Left cardiac atrium (tissue), 4 donors: ENCODE data around the gene NTSR1. TPM values are rescaled to one million over a fixed set of nuclear protein-coding genes. Genes with fewer than 3 reads are reported as not detected.

Experiments used
- ATAC-seq, 2 donors: fragments of 200-7000 bp; cut with Tn5 transposase; one replicate each; pipeline ENCODE4 v1.9.1; 2020; ENCODE audit warnings: mild to moderate bottlenecking in 2 of 2, moderate library complexity in 2 of 2
- DNase-seq: peaks from one replicate; pipeline ENCODE4 v3.0.0-alpha.2; 2020
- intact Hi-C, 2 donors: fragments of 100-400 bp; cut with DNase I; formaldehyde crosslinking; loops; one replicate each; pipeline versions ENCODE4 v1.14.1 to v1.15.1; 2022 to 2023
- total RNA-seq, 2 donors: library from RNA; stranded (reverse); fragmentation: NEBNext Ultra II Directional; extraction: Animal tissue kit (Norgen Biotek cat#: 25700); gene quantifications; one replicate each; pipeline ENCODE4 v1.2.1, GENCODE V29; 2021
- donor health status: DM: no; HTN: yes; CAD: no.
- donor health status: DM: no; HTN: yes; CAD: no; lungs with severe emphysema.
- donor health status: DM: yes; HTN: yes; CAD: no.
- donor health status: Dilated cardiomyopathy.

Gene NTSR1
- total RNA-seq, 2 donors from 2014 or later, result not detected

DNA sequence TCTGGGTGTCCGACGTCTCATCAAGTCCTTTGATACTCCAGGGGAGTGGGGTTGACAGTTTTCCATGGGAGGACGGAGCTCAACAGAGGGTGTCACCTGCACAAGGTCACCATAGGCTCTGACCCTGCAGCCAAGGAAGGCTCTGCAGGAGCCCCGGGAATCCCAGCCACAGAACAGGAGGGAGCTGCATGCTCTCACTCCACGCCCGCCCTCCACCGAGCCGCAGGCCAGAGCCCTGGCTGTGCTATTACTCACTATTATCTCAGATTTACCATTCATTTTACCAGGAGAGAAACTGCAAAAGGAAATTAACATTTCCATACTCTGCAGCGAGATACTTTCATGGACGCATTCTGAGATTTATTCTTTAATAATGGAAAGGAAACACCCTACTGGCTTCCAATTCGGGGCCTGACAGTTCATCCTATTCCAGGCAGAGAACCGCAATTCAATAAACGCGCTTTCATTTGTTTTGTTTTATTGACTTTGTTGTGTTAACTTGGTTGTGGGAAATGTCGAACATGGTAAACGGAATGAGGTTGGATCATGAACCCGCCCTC lies 18.3 kb upstream of the NTSR1 start:
- DNase-seq (no peak), ATAC-seq (no peak)
- intact Hi-C loops, result no loop called here

DNA sequence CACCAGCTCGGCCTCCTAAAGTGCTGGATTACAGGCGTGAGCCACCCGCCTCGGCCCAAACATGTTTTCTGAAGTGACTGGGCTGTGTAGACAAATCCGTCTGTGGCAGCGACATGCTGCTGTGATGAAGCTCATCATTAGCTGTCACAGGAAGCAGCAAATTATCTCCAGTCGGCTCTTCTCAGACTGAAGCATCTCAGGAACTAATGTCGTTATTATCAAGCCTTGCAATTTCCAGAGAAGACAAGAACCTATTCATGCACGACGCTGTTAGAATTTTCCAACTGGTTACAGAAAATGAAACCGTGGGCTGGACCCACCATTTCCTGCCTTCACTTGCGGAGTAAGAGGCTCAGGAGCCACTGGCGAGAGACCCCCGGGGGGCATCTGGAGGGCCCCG lies 17.1 kb upstream of the NTSR1 start:
- ATAC-seq (no peak), DNase-seq (no peak)
- intact Hi-C loops, result no loop called here

DNA sequence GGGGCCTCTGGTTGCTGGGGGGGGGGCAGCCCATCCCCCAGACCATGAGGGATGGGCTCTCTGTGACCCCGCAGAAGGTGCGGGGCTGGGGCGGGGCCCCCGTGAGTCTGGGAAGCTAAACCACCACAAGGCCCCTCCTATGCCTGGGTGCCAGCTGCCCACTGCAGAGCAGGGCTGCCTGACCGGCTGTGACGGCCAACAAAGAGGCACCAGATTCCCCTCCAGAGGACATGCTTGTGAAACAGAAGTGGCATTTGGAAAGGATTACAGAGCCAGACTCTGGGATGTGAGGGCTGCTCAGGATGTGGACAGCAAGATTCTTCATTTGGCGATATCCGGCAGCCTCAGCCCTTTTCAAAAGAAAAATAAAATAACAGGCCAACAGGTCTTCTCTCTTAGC lies 16.5 kb upstream of the NTSR1 start:
- DNase-seq (no peak), ATAC-seq (no peak)
- intact Hi-C loops, result no loop called here

DNA sequence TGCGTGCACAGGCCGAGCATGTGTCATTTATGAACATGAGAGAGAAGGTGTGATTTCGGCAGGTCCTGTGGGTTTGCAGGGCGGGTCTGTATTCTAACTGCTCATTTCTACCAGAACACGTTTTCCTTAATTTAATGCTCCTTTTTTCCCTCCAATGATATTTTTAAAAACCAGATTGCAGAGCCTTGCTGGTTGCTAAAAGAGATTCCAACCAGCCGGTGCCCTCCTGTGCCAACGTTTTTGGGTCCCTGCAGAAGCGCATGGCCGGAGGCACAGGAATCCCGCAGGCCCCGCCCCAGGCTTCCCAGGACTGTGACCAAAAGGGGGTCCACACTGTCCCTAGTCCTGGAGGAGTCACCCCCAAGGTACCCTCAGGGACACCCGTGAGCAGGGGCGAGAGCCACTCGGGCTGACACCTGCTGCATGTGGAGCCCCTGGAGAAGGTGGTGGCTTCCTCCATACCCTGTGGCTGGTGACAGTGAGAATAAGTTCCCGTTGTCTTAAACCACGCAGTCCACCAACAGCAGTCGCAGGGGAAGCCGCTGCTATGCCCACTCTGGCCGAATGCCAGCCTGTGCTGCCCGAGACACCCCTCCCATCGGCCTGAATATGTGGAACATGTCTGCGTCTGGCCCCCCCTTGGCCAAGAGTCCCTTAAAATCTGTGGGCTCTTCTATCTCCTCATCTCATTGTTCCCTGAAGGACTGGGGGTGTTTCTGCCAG lies 15.7 kb upstream of the NTSR1 start:
- no peak for ATAC-seq
- intact Hi-C loops, result no loop called here
- no peak for DNase-seq

GRCh38 chr20:62693524-62693922 lies 15.1 kb upstream of the NTSR1 start:
- DNase-seq, result no peak
- intact Hi-C loops, result no loop called here
- no peak for ATAC-seq

DNA sequence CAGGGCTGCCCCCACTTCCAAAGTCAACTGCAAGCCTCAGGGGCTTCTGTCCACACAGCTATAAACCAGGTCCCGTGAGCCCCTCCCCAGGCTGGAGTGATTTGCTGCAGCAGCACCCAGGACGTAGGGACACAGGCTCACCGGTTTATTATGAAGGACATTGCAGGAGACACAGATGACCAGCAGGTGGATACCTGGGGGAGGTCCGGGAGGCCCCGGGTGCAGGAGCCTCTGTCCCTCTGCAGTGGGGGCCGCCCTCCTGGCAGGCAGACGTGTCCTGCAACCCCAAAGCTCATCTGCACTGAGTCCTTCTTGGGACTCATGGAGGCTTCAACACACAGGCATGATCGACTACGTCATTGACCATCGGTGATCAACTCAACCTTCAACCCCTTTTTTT lies 14.5 kb upstream of the NTSR1 start:
- intact Hi-C loops, result no loop called here
- no peak for ATAC-seq
- no peak for DNase-seq

- ATAC-seq (no peak), DNase-seq (no peak)
- intact Hi-C loops, result no loop called here
These were observed 13.8 kb upstream of the NTSR1 start for GRCh38 chr20:62694868-62695267.

- intact Hi-C loops, result no loop called here
- ATAC-seq (no peak), DNase-seq (no peak)
These were observed 12.9 kb upstream of the NTSR1 start for GRCh38 chr20:62695448-62696414.

DNA sequence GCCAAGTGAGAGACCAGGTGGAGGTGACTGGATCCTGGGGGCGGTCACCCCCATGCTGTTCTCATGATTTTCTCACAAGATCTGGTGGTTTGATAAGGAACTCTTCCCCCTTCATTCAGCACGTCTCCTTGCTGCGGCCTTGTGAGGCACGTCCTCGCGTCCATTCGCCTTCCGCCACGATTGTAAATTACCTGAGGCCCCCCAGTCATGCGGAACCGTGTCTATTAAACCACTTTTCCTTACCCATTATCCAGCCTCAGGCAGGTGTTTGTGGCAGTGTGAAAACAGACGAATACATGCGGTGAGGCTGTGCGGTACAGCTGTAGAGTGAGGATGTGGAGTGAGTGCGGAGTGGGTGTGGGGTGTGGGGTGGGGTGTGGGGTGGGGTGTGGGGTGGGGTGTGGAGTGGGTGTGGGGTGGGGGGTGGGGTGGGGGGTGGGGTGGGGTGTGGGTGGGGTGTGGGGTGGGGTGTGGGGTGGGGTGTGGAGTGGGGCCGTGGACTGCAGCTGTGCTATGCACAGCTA lies 12.1 kb upstream of the NTSR1 start:
- DNase-seq, result no peak
- intact Hi-C loops, result no loop called here
- no peak for ATAC-seq

- ATAC-seq (no peak), DNase-seq (no peak)
- intact Hi-C loops, result no loop called here
These were observed 11.6 kb upstream of the NTSR1 start for GRCh38 chr20:62696989-62697388.

GRCh38 chr20:62697468-62697912 lies 11.1 kb upstream of the NTSR1 start:
- DNase-seq (no peak), ATAC-seq (no peak)
- intact Hi-C loops, result no loop called here

- no peak for DNase-seq
- intact Hi-C loops, result no loop called here
- no peak for ATAC-seq
These were observed 10.4 kb upstream of the NTSR1 start for GRCh38 chr20:62698231-62698630.

DNA sequence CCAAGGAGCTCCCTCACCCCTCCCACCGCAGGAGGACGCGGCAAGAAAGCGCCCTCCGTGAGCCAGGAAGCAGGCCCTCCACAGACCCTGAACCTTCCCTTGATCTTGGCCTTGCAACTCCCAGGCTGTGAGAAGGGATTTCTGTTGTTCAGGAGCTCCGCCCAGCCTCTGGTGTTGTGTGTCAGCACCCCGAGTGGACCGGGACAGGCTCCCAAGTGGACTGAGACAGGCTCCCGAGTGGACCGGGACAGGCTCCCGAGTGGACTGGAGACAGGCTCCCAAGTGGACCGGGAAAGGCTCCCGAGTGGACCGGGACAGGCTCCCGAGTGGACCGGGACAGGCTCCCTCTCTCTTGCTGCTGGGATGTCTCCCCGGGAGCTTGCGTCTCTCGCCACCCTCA lies 9.3 kb upstream of the NTSR1 start:
- intact Hi-C loops, result no loop called here
- DNase-seq (no peak), ATAC-seq (no peak)

DNA sequence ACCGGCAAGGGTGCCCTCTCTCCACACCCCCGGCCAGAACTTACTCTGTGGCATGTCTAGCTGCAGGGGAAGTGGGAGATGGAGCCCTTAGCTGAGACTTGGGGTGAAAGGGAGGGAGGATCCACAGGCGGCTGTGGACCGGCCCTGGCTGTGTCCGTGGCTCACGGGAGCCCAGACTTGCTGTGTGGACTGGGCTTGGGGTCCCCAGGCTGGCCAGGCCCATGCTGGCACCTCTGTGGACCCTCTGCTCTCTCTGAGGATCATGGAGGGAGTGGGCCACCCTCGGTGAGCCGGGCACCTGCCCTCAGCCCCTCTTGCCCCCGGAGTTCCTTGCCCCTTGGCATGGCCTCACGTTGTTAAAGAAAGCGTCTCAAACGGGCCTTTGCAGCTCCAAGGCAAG lies 8.9 kb upstream of the NTSR1 start:
- no peak for DNase-seq
- intact Hi-C loops, result no loop called here

GRCh38 chr20:62700261-62700930 lies 8.2 kb upstream of the NTSR1 start:
- intact Hi-C loops, result no loop called here

More for the DNA sequence above, 8.9 kb upstream of the NTSR1 start:
- ATAC-seq, result no peak

DNA sequence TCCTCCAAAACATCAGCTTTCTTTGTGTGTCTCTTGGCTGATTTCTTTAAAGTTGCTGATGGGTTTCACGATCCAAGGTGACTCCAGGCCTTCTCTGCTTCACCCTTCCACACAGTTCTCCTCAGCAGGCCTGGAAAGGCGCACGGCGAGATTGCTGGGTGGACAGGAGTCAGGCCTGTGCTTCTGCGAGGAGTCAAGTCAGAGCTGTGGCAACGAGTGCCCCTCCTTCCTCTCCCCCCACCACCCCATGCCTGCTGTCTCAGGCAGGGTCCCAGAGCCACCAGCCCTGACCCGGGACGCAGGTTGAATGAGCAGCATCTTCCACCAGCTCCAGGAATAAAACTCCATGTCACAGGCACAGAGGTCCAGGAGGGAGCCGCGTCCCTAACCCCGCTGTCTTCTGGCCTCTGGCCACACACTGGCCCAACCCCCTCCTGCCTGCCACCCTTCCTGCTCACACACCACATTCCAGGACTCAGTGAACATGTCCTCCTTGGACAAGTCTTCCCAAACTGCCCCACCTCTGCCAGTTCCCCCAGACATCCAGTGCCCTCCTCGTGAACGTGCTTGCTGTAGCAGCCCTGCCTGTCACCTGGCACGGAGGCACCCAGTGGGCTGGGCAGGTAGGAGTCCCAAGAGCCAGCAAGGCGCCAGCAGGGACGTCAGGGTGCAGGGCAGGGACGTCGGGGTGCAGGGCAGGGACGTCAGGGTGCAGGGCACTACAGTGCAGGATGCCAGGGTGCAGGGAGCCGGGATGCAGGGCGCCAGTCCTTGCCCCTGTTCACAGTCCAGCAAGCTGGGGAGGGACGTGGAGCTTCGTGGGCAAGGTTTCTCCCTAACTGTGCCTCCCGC lies 7.2 kb upstream of the NTSR1 start:
- DNase-seq, result no peak
- intact Hi-C loops, result no loop called here
- ATAC-seq, result no peak

More at GRCh38 chr20:62700261-62700930, 8.2 kb upstream of the NTSR1 start:
- no peak for ATAC-seq
- DNase-seq, result no peak

DNA sequence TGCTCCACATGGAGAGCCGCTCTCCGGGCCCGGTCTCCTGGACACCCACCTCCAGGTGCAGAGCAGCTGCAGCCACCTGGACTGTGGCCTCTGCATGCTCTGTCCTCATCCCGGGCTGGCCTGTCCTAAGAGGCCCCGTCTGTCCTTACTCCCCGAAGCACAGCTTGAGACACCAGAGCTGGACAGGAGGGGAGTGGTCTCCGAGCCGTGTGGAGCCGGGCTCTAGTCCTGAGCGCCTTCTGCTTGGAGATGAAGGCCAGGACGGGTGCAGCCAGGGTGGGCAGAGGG lies 6.7 kb upstream of the NTSR1 start:
- DNase-seq, result no peak
- intact Hi-C loops, result no loop called here

More for the DNA sequence above, 6.7 kb upstream of the NTSR1 start:
- no peak for ATAC-seq
